ENCODE data around the gene CETN1. TPM values are rescaled to one million over a fixed set of nuclear protein-coding genes. Genes with fewer than 3 reads are reported as not detected.

Gene CETN1
- total and polyA plus RNA-seq, 4 donors, result not detected

DNA sequence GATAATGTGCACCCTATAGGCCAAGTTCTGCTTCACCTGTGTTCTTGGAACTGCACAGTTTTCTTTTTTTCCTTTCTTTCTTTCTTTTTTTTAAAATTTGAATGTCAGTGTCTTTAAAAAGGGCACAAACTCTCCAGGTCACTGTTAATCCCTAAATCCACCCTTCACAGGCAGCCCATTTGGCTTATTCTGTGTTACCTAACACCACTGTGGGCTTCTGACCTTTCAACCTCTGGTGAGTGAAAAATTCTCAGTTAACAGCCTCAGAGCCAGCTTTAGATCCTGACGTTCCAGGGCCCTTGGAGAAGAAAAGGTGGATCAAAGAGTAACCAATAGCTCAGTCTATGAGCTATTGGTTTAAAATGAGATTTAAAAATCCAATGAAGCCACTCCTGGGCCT lies 6.8 kb upstream of the CETN1 start:
- Histone ChIP-seq H3K4me1 (ENCODE audit: control insufficient read depth in 1 of 2, insufficient read depth in 2 of 2, low read length in 2 of 2) (peaks cover 2 to 5% of the 10 kb centered on the region in 2 donors), H3K9me3 (ENCODE audit: control insufficient read depth, low read length) (no peaks in the 10 kb centered on the region), H3K27me3 (ENCODE audit: control insufficient read depth in 1 of 2, insufficient read depth in 2 of 2, low read length in 1 of 2) (no peaks in the 10 kb centered on the region), H3K4me3 (ENCODE audit: low read length in 2 of 2) (no peak overlapping the region), H3K36me3 (ENCODE audit: control insufficient read depth in 1 of 2, insufficient read depth in 2 of 2, low read length in 1 of 2) (no peaks in the 10 kb centered on the region), H3K27ac (ENCODE audit: low read depth in 1 of 2, low read length in 2 of 2) (no peak overlapping the region)
- DNase-seq (no peak), ATAC-seq (ENCODE audit: low FRiP score) (no peak)
- intact Hi-C loops (cut with DNase I), result no loop called here
- WGBS, 2 donors, result 55 to 65% methylated on average over 1 of the region's 1 CpG

DNA sequence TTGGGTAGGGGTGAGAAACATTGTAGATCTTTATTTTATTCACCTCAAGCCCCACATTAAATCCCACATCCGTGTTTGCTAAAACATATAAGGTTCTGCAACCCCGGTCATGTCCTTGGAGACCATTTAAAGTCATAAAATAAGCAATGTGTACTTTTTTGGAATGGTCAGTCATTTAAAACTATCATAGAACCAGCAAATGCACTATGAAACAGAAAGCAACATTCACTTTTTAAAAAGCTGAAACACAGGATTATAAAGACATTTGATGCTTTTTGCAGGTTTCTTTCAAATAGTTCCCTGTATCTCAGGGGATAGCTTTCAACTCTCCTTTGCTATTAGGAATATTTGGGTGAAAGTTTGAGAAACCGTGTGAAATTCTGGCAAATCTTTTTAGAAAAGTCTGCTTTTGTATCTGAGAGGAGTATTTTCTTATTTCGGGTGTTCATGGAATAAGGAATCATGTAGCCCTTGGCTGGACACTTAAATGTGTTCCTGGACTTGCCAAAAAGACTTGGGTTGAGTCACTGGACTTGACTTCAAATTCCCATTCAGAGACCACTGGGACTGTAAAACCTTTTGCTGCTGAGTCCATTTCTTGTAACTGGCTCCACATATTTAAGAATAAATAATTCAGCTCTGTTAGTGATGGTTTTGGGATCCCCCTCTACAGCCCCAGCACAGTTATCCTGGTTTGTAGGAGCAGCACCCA lies 5.9 kb upstream of the CETN1 start:
- DNase-seq (no peak), ATAC-seq (ENCODE audit: low FRiP score) (peak; percentile 69)
- intact Hi-C loops (cut with DNase I), result no loop called here
- Histone ChIP-seq H3K4me1 (ENCODE audit: control insufficient read depth in 1 of 2, insufficient read depth in 2 of 2, low read length in 2 of 2) (peaks cover 2 to 5% of the 10 kb centered on the region in 2 donors), H3K27me3 (ENCODE audit: control insufficient read depth in 1 of 2, insufficient read depth in 2 of 2, low read length in 1 of 2) (no peaks in the 10 kb centered on the region), H3K27ac (ENCODE audit: low read depth in 1 of 2, low read length in 2 of 2) (no peak overlapping the region), H3K4me3 (ENCODE audit: low read length in 2 of 2) (no peak overlapping the region), H3K9me3 (ENCODE audit: control insufficient read depth, low read length) (no peaks in the 10 kb centered on the region), H3K36me3 (ENCODE audit: control insufficient read depth in 1 of 2, insufficient read depth in 2 of 2, low read length in 1 of 2) (no peaks in the 10 kb centered on the region)
- WGBS, 2 donors, result 5% methylated on average over 4 of the region's 4 CpGs

DNA sequence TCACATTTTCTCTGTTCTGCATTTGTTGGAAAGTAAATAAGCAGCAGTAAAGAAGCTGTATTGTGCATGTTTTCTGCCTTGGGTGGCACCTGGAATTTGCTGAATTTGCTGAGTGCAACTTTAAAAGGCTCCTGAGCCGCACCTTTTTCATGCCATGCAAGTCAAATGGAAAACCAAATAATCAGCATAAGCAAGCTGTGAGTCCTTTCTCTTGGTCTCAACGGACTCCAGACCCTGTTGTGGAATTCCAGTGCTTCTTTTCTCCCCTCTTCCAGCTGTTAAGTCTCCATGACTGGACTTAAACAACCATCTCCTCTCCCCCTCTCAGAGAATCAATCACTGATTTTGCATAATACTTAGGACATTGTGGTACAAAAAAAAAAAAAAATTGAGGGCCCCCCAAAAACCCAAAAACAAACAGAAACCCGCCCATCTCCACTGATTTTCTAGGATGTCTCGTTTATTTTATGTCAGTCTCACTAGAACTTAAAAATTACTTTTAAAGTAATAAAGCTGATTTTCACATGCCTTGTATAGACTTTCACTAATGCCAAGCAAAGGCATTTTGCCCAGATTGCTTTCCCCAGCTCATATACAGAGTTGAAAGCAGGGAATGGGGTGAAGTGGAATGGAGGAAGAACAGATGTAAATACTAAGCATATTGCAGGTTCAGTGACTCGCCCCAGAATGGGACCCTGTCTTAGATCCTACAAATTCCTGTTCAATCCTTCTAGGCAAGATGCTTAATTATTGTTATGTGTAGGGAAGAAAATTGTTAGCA lies 5.1 kb upstream of the CETN1 start:
- H3K9me3 ChIP-seq (ENCODE audit: control insufficient read depth, low read length), result no peaks in the 10 kb centered on the region
- intact Hi-C loops (cut with DNase I), result no loop called here
- H3K4me1 ChIP-seq (ENCODE audit: control insufficient read depth in 1 of 2, insufficient read depth in 2 of 2, low read length in 2 of 2), result peaks cover 2 to 5% of the 10 kb centered on the region in 2 donors
- H3K27me3 ChIP-seq (ENCODE audit: control insufficient read depth in 1 of 2, insufficient read depth in 2 of 2, low read length in 1 of 2), result no peaks in the 10 kb centered on the region
- ATAC-seq (ENCODE audit: low FRiP score) (no peak), DNase-seq (no peak)
- WGBS, 2 donors, result 18 to 30% methylated on average over 5 of the region's 5 CpGs
- H3K4me3 ChIP-seq (ENCODE audit: low read length in 2 of 2), result no peak overlapping the region
- H3K36me3 ChIP-seq (ENCODE audit: control insufficient read depth in 1 of 2, insufficient read depth in 2 of 2, low read length in 1 of 2), result no peaks in the 10 kb centered on the region
- H3K27ac ChIP-seq (ENCODE audit: low read depth in 1 of 2, low read length in 2 of 2), result no peak overlapping the region

DNA sequence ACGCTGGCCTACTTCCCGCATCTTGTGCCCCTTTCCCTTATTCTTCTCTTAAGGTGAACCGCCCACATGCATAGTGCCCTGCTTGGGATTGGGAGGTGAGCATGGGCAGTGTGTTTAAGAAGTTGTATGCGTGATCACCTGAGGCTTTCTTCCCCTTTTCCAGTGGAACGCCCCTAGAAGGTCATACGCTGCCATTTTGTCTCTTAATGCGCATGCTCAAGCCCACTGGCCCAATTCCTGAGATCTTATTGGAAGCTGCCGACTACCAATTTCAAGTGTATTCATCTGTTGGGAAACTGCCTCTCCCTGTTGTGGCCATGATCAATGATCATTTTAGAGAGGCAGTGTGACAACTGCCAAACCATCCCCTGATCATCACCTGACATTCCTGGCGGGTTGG lies 3.3 kb upstream of the CETN1 start:
- intact Hi-C loops (cut with DNase I), result no loop called here

DNA sequence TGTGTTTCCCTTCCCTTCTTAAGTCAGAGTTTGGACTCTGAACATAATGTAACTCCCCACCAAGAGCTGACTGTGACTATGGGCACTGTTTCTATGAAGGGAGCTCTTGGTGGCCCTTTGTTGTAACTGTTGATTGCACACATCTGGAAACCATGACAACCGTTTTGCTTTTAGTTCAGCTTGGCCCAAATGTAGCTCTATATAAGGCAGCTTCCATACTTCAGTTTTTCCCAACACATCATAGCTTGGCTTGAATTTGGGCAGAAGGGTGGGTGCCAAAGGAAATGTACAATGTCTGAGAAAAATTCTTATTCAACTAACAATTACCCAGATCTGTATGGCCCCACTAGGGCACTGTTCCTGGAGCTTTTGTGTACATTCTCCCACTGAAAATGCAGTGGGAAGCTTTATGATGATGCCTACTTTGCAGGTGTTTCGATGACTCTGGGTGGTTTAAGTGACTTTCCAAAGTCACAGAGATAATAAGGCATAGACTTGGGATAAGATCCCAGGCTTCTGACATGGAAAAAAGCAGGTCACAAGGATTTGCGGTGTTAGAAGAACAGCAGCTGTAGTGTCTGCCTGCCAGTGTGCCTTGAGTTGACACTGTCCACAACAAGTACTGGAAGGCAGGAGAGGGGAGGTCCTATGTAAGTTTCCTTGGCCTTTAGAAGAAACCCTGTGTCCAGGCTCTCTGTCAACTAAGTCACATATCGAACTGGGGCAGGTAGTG lies 2.4 kb upstream of the CETN1 start:
- no peaks in the 10 kb centered on the region for H3K36me3 ChIP-seq (ENCODE audit: control insufficient read depth in 1 of 2, insufficient read depth in 2 of 2, low read length in 1 of 2)
- ATAC-seq (ENCODE audit: low FRiP score), result peak; percentile 46
- peak overlapping the region; percentile 2 to 29 for H3K27ac ChIP-seq (ENCODE audit: low read depth in 1 of 2, low read length in 2 of 2)
- intact Hi-C loops (cut with DNase I), result no loop called here
- no peak for DNase-seq
- WGBS, 2 donors, result 18 to 25% methylated on average over 4 of the region's 4 CpGs
- H3K9me3 ChIP-seq (ENCODE audit: control insufficient read depth, low read length), result no peaks in the 10 kb centered on the region
- no peaks in the 10 kb centered on the region for H3K27me3 ChIP-seq (ENCODE audit: control insufficient read depth in 1 of 2, insufficient read depth in 2 of 2, low read length in 1 of 2)
- no peak overlapping the region for H3K4me3 ChIP-seq (ENCODE audit: low read length in 2 of 2)
- H3K4me1 ChIP-seq (ENCODE audit: control insufficient read depth in 1 of 2, insufficient read depth in 2 of 2, low read length in 2 of 2), result peaks cover 4 to 5% of the 10 kb centered on the region in 2 donors

More for the DNA sequence above, 3.3 kb upstream of the CETN1 start:
- no peaks in the 10 kb centered on the region for H3K27me3 ChIP-seq (ENCODE audit: control insufficient read depth in 1 of 2, insufficient read depth in 2 of 2, low read length in 1 of 2)
- H3K27ac ChIP-seq (ENCODE audit: low read depth in 1 of 2, low read length in 2 of 2), result peak overlapping the region in 1 of 2 donors; percentile 2
- H3K9me3 ChIP-seq (ENCODE audit: control insufficient read depth, low read length), result no peaks in the 10 kb centered on the region
- no peak overlapping the region for H3K4me3 ChIP-seq (ENCODE audit: low read length in 2 of 2)
- 96 to 98% methylated on average over 9 of the region's 9 CpGs for WGBS, 2 donors
- ATAC-seq (ENCODE audit: low FRiP score) (no peak), DNase-seq (no peak)
- peaks cover 2 to 5% of the 10 kb centered on the region in 2 donors for H3K4me1 ChIP-seq (ENCODE audit: control insufficient read depth in 1 of 2, insufficient read depth in 2 of 2, low read length in 2 of 2)
- H3K36me3 ChIP-seq (ENCODE audit: control insufficient read depth in 1 of 2, insufficient read depth in 2 of 2, low read length in 1 of 2), result no peaks in the 10 kb centered on the region

DNA sequence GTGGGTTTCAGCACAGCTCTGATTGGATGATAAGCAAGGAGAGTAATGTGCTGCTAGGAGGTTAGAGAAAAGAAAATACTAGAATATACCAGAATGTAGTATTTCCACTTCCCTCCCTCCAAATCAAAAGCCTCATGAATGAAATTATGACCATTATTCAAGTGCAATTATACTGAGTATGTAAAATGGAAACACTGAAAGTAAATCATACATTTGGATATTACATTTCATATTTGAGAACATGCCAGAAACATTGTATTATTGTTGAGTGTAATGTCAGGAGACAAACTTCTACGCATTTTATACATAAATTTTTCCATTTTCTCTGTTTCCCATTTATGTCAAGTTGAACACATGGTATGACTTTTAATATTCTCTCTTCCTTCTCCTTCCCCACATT lies 942 bp upstream of the CETN1 start:
- no peak overlapping the region for H3K4me3 ChIP-seq (ENCODE audit: low read length in 2 of 2)
- peaks cover 2 to 5% of the 10 kb centered on the region in 2 donors for H3K4me1 ChIP-seq (ENCODE audit: control insufficient read depth in 1 of 2, insufficient read depth in 2 of 2, low read length in 2 of 2)
- no peaks in the 10 kb centered on the region for H3K27me3 ChIP-seq (ENCODE audit: control insufficient read depth in 1 of 2, insufficient read depth in 2 of 2, low read length in 1 of 2)
- intact Hi-C loops (cut with DNase I), result no loop called here
- ATAC-seq (ENCODE audit: low FRiP score), result no peak
- no peak for DNase-seq
- peaks cover 3% of the 10 kb centered on the region for H3K9me3 ChIP-seq (ENCODE audit: control insufficient read depth, low read length)
- no peak overlapping the region for H3K27ac ChIP-seq (ENCODE audit: low read depth in 1 of 2, low read length in 2 of 2)
- WGBS, 2 donors, result 91 to 98% methylated on average over 1 of the region's 1 CpG
- no peaks in the 10 kb centered on the region for H3K36me3 ChIP-seq (ENCODE audit: control insufficient read depth in 1 of 2, insufficient read depth in 2 of 2, low read length in 1 of 2)

DNA sequence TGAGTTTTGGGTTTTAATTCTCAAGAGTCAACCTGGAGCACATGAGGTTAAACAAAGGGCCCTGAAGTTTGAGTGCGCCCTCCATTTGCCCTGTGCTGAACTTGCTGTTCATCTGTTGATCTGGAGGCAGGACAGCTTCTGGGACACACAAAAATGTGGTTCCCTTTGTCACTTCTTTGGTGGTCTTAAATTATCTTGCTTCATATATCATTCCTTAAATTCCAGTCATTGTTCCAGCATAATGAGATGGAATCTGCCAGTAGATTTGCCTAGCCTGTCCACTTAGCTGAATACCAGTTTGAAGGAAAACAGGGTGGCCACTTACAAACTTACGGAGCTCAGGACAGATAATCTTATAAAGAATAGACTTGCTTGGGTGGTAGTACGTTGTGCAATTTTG lies 916 bp downstream of the CETN1 start:
- H3K27me3 ChIP-seq (ENCODE audit: control insufficient read depth in 1 of 2, insufficient read depth in 2 of 2, low read length in 1 of 2), result no peaks in the 10 kb centered on the region
- peaks cover 0 to 2% of the 10 kb centered on the region in 2 donors for H3K4me1 ChIP-seq (ENCODE audit: control insufficient read depth in 1 of 2, insufficient read depth in 2 of 2, low read length in 2 of 2)
- ATAC-seq (ENCODE audit: low FRiP score), result no peak

DNA sequence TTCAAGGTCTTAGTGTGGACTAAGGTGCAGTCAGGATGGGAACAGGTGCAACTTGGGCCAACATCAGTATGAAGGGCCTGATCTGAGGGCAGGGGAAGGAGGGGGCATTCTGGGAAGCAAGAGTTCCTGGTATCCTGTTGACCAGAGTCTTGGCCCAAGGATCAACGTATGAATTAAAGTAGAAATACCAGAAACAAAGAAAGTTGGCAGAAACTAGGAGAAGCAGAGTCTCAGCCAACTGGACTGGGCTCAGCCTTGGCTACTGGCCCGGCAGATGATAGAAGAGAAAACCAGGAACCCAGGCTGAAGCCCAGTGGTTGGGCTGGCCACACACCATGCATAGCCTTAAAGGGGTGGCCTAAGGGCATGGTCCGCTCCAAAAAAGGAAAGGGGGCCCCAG lies 2.3 kb downstream of the CETN1 start:
- H3K4me1 ChIP-seq (ENCODE audit: control insufficient read depth in 1 of 2, insufficient read depth in 2 of 2, low read length in 2 of 2), result peaks cover 0 to 2% of the 10 kb centered on the region in 2 donors
- DNase-seq (peak in 1 of 2 donors; percentile 65), ATAC-seq (ENCODE audit: low FRiP score) (peak; percentile 57)
- no peaks in the 10 kb centered on the region for H3K36me3 ChIP-seq (ENCODE audit: control insufficient read depth in 1 of 2, insufficient read depth in 2 of 2, low read length in 1 of 2)
- H3K27ac ChIP-seq (ENCODE audit: low read depth in 1 of 2, low read length in 2 of 2), result no peak overlapping the region
- H3K27me3 ChIP-seq (ENCODE audit: control insufficient read depth in 1 of 2, insufficient read depth in 2 of 2, low read length in 1 of 2), result no peaks in the 10 kb centered on the region
- no peak overlapping the region for H3K4me3 ChIP-seq (ENCODE audit: low read length in 2 of 2)
- intact Hi-C loops (cut with DNase I), result no loop called here
- H3K9me3 ChIP-seq (ENCODE audit: control insufficient read depth, low read length), result peaks cover 3% of the 10 kb centered on the region
- WGBS, 2 donors, result 6 to 8% methylated on average over 3 of the region's 3 CpGs

More for the DNA sequence above, 916 bp downstream of the CETN1 start:
- H3K9me3 ChIP-seq (ENCODE audit: control insufficient read depth, low read length), result peaks cover 3% of the 10 kb centered on the region
- WGBS, 2 donors, result 88 to 90% methylated on average over 3 of the region's 3 CpGs
- H3K27ac ChIP-seq (ENCODE audit: low read depth in 1 of 2, low read length in 2 of 2), result no peak overlapping the region
- no peak for DNase-seq
- H3K36me3 ChIP-seq (ENCODE audit: control insufficient read depth in 1 of 2, insufficient read depth in 2 of 2, low read length in 1 of 2), result no peaks in the 10 kb centered on the region
- intact Hi-C loops (cut with DNase I), result no loop called here
- no peak overlapping the region for H3K4me3 ChIP-seq (ENCODE audit: low read length in 2 of 2)
